ENCODE results near the gene NR2C2.
A peak's percentile ranks its signal among the peaks of the same experiment; 100 is the strongest.

Gene NR2C2

GRCh38 chr3:14921811-14922705 lies 25.3 kb upstream of the NR2C2 start:
- DNase-seq = peak; percentile 13

GRCh38 chr3:14922863-14923262 lies 24.5 kb upstream of the NR2C2 start:
- DNase-seq = no peak

GRCh38 chr3:14923476-14923875 lies 23.9 kb upstream of the NR2C2 start:
- no peak for DNase-seq

GRCh38 chr3:14925729-14926591 lies 21.4 kb upstream of the NR2C2 start:
- peak; percentile 24 for DNase-seq

DNA sequence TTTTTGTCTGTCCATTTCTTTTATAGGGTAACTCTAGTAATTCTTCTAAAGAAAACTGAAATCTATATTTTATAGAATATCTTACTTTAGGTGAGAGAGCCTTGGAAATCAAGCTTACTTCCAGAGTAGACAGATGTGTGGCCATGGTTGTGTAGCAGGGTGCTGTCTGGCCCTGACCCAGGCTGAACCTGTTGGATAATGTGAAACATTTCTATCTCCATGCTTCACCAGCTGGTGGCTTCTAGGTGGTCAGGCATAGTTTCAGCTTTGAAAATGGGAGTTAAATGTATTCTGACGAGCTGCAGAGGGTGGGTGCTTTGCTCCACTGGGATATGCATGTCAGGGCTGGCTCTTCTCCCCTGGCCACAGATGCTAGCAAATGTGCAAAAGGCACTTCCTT lies 20.8 kb upstream of the NR2C2 start:
- DNase-seq = no peak

DNA sequence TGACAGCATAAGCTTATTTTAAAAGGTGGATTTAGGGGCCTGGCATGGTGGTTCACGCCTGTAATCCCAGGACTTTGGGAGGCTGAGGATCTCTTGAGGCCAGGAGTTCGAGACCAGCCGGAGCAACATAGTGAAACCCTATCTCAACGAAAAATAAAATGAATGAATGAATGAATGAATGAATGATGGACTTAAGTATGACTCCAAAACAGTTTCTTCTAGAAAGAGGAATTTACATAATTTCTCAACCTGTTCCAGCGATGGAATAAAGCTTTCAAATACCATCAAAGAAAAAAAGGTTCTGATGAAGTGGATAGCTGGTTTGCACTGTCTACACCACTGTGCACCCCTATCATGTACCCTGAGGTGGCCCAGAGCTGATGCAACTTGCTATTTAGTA lies 20.1 kb upstream of the NR2C2 start:
- no peak for DNase-seq

GRCh38 chr3:14929310-14930074 lies 17.9 kb upstream of the NR2C2 start:
- no peak for DNase-seq

GRCh38 chr3:14933820-14934425 lies 13.5 kb upstream of the NR2C2 start:
- DNase-seq = no peak

GRCh38 chr3:14935592-14936345 lies 11.6 kb upstream of the NR2C2 start:
- DNase-seq = no peak

- no peak for DNase-seq
Measured at GRCh38 chr3:14938954-14939353, 8.4 kb upstream of the NR2C2 start.

- DNase-seq = no peak
Measured at GRCh38 chr3:14941871-14942270, 5.5 kb upstream of the NR2C2 start.

GRCh38 chr3:14943042-14943441 lies 4.3 kb upstream of the NR2C2 start:
- no peak for DNase-seq

DNA sequence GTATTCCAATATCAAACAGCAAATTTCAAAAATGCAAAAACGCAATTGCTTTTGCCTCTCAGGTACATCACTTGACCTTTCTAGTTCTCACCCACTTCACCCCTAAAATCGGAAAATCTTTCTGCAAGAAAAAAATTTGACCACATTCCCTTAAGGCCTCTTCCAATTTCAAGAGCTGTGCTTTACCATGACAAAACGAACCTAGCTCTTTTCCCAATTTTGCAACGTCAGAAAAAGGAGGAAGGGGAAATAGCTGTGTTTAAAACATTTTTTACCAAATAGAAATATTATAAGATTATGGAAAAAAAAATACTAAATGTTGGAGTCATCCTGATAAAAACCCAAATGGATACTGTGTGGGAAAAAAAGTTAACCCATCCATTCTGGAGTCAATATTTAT lies 1.1 kb upstream of the NR2C2 start:
- no peak for DNase-seq

DNA sequence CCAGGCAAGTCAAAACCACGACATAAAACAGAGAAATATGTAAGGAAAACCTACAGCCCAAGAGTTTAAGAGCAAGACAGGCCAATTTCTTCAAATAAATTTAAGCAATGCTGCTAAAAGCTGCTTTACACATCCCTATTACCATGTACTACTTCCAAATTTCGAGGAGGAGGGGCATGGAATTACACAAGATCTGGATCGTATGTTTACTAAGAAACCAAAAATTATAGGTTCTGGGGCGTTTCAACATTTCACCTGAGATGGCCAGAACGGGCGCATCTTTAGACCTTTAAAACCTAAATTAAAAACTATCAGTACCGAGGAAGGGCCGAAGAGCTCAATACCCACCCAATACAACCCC lies 664 bp upstream of the NR2C2 start:
- no peak for DNase-seq

DNA sequence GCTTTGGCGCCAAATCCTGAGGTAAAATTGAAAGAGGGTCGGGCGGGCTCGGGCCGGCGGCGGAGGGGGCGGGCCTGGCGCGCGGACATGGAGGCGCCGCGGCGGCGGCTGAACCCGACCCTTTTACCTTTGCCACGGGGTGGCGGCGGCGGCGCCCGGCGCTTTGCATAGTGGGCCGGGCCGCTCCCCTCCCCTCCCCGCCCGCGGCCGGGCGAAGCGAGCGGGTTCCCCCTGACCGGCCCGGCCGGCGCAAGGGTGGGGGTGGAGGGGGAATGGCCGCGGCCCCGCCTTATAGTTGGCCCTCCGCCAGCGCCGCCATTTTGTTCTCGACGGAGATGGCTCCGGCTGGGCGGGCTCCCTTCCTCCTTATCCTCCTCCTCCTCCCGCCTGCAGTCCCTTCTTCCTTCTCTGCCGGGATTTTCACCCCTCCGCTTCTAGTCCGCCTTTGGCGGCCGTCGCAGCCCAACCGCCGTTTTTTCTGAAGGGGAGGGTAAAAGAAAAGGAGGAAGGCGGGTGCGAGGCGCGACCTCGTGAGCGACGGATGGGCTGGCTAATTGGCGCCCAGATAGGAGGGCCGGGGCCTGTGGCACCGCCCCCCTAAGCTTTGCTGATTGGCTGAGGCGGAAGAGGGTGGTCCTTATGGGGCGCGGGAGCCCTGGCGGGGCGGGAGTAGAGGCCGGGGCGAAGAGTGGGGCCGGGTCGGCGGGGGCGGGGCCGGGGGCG lies 664 bp downstream of the NR2C2 start:
- peak; percentile 89 for DNase-seq

GRCh38 chr3:14948609-14949038 lies 1.2 kb downstream of the NR2C2 start:
- DNase-seq = no peak

DNA sequence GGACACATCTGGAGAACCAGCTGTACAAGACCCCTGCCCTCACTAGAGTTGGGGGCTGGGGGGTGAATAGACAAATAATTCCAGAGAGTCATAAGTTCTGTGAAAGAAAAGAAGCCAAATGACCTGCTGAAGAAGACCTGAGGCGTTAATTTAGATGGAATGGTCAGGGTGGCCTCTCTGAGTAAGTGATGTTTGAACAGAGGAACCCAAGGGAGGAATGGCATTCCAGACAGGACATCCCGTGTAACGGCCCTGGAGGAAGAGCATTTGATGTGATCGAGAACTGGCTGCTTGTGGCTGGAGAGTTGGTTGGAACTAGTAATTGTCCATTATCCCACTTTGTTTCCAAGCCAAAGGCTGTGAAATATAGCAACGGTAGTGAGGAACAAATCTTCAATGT lies 1.7 kb downstream of the NR2C2 start:
- no peak for DNase-seq

DNA sequence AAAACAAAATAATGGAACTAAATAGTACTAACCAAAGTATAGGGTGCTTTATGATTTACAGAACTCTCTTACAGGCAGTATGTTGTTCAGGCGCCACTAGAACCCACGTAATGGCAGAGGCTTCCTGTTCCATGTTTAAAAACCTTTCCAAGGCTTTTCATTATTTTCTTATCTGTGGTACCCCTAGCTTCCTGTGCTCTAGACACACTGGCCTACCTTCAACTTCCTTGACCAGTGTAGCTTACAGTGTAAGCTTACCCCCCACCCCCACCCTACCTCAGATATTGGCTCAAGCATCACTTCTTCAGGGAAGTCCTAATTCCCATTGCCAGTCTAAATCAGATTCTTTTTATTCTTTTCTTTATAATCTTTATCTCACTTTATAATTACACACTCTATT lies 2.9 kb downstream of the NR2C2 start:
- DNase-seq = no peak

GRCh38 chr3:14957153-14957552 lies 9.8 kb downstream of the NR2C2 start:
- no peak for DNase-seq

DNA sequence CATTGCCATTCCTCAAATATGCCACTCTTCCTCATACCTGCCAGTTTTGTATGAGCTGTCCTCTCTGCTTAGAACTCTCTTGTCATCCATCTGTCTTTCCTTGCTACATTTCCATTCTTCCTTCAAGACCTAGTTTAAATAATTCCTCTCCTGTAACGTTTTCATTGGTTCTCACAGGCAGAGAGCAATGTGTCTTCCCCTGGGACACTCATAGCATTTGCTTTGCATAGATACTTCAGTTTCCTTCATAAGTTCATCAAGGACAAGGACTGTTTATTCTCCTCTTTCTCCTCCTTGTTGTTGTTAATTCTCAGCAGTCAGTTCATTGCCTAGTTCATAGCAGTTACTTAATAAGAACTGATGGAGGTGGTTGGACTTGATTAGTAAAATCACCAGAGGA lies 10.5 kb downstream of the NR2C2 start:
- DNase-seq = no peak

DNA sequence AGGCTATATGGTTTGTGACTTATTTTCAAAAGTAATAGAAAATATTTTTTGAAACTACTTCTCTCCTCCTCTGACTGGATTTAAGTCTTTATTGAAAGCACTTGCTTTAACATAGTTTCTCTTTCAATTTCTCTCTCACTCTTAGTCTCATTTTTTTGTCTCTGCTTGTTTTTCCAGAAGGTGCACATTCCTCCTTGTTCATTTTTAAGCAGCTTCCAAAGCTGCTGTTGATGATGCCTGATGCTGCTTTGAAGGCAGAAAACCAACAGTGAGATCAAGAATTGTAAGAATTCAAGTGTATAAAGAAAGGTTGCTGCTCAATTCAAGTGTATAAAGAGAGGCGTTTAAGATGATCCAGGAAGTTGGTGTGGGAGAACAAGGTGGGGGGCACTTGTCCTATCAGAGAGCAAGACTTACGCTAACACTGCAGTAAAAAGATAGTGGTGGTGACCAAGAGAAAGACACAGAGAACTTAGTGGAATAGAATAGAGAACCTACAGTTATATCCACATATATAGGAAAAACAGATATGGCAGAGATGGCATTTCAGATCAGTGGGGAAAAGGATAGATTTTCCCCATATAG lies 12.1 kb downstream of the NR2C2 start:
- DNase-seq = no peak

Measured in NCI-H226 (cell line).